Tibial artery (tissue), 4 donors: ENCODE results near the gene WDHD1.
A peak's percentile ranks its signal among the peaks of the same experiment; 100 is the strongest.
"Not testable (repeated sequence)": the region's sequence is repeated elsewhere in the genome, so short reads cannot be mapped to it uniquely, and the experiment has no call there.

Experiments used
- DNase-seq, 2 donors: peaks; one replicate each; pipeline ENCODE4 v3.0.0-alpha.2; 2019
- H3K27ac ChIP-seq, 2 donors: fragments of 200-600 bp; sonication (generic) in 1 of 2; 1 replicate in 1 of 2; 2 replicates in 1 of 2; pipeline ENCODE4 v1.5.1; 2018 to 2019; ENCODE audit warnings: mild to moderate bottlenecking in 1 of 2
- H3K27me3 ChIP-seq, 2 donors: fragments of 200-600 bp; sonication (generic) in 1 of 2; one replicate each; pipeline versions ENCODE4 v1.5.1 to v1.6.0; 2016 to 2019
- H3K36me3 ChIP-seq, 3 donors: fragments of 200-600 bp; sonication (generic) in 2 of 3; one replicate each; pipeline ENCODE4 v1.5.1; 2016 to 2019; ENCODE audit warnings: mild to moderate bottlenecking in 2 of 3
- H3K4me1 ChIP-seq, 4 donors: fragments of 200-600 bp; sonication (generic) in 2 of 4; 1 replicate in 3 of 4; 2 replicates in 1 of 4; pipeline ENCODE4 v1.5.1; 2016 to 2019
- H3K4me3 ChIP-seq, 2 donors: fragments of 200-600 bp; sonication (generic) in 1 of 2; 1 replicate in 1 of 2; 2 replicates in 1 of 2; pipeline ENCODE4 v1.5.1; 2018 to 2019; ENCODE audit warnings: mild to moderate bottlenecking in 2 of 2
- H3K9me3 ChIP-seq, 3 donors: fragments of 200-600 bp; sonication (generic) in 1 of 3; one replicate each; pipeline ENCODE4 v1.5.1; 2016 to 2019
- intact Hi-C: fragments of 100-400 bp; cut with DNase I; formaldehyde crosslinking; loops from one replicate; pipeline ENCODE4 v1.15.0; 2023; ENCODE audit warnings: low total_unique reads
- TF ChIP-seq, protein P1 (sequence below), 2 experiments: fragments of 200-600 bp in 1 of 2; fragments of 450-650 bp in 1 of 2; IDR thresholded peaks; one replicate each; pipeline ENCODE4 v1.5.1; 2017 to 2019; ENCODE audit warnings: antibody characterized with exemption in 2 of 2, mild to moderate bottlenecking in 1 of 2, moderate library complexity in 1 of 2

Gene WDHD1

DNA sequence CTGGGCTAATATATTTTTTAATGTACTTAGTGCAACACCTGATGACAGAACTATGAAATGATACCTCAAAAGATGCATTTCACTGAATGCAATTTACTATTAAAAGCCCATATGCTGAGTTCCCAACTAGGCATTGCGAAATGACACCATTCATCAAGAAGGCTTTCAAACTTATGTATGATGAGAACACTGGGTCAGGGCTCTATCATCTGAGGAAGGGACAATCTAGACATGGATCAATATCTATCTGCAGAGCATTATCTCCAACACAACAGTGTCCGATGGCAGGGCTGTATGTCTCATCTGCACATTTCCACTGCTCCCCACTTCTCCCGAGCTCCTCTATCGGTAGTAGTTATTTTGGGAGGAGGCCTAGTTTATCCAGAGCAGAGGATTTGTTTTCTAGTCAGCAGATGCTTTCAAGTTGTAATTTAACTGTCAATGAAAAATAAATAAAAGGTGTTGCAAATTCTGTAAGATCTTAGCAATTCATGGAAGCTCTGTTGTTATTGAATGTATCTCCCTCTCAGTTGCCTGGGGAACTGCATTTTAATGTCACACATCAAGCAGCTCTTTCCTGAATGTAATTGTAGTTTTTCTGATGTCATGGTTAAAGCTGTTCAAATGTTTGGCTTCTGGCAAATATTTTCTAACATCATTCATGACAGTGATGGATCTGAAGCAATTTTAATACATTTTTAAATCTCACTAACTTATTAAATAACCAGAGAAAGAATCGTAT, 116.9 kb downstream of the WDHD1 start:
- Histone ChIP-seq H3K4me1 (no peaks in the 10 kb centered on the region), H3K9me3 (no peaks in the 10 kb centered on the region), H3K36me3 (no peaks in the 10 kb centered on the region), H3K27ac (no peak overlapping the region), H3K27me3 (no peaks in the 10 kb centered on the region), H3K4me3 (no peak overlapping the region)
- TF ChIP-seq, protein P1, sequence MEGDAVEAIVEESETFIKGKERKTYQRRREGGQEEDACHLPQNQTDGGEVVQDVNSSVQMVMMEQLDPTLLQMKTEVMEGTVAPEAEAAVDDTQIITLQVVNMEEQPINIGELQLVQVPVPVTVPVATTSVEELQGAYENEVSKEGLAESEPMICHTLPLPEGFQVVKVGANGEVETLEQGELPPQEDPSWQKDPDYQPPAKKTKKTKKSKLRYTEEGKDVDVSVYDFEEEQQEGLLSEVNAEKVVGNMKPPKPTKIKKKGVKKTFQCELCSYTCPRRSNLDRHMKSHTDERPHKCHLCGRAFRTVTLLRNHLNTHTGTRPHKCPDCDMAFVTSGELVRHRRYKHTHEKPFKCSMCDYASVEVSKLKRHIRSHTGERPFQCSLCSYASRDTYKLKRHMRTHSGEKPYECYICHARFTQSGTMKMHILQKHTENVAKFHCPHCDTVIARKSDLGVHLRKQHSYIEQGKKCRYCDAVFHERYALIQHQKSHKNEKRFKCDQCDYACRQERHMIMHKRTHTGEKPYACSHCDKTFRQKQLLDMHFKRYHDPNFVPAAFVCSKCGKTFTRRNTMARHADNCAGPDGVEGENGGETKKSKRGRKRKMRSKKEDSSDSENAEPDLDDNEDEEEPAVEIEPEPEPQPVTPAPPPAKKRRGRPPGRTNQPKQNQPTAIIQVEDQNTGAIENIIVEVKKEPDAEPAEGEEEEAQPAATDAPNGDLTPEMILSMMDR (IDR thresholded peaks at IDR 0.05), result no peak
- intact Hi-C loops, result no loop called here
- DNase-seq, result no peak

GRCh38 chr14:54908973-54909372, 117.9 kb downstream of the WDHD1 start:
- H3K4me1 ChIP-seq, intact Hi-C loops, H3K27me3 ChIP-seq, H3K27ac ChIP-seq, DNase-seq, H3K36me3 ChIP-seq, H3K4me3 ChIP-seq, H3K9me3 ChIP-seq: not testable (repeated sequence)

DNA sequence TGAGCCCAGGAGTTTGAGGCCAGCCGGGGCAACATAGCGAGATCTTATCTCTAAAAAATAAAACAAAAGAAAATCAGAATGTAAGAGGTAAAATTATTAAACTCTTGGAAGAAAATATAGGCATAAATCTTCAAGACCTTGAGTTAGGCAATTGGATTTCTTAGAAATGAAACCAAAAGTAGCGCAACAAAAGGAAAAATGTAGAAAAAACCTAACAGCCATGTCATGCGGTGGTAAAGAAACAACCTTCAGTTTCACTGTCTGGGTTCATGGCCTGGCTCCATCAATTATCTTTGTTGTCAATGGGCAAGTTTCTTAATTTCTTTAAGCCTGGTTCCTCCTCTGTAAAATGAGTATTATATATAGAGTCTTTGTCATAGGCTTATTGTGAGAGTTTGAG, 118.7 kb downstream of the WDHD1 start:
- H3K27ac ChIP-seq, result no peak overlapping the region
- intact Hi-C loops, result no loop called here
- no peaks in the 10 kb centered on the region for H3K36me3 ChIP-seq
- H3K27me3 ChIP-seq, result no peaks in the 10 kb centered on the region
- no peaks in the 10 kb centered on the region for H3K9me3 ChIP-seq
- no peak overlapping the region for H3K4me3 ChIP-seq
- no peak for DNase-seq
- H3K4me1 ChIP-seq, result peaks cover 0 to 2% (median under 1%) of the 10 kb centered on the region in 4 donors
- TF ChIP-seq, protein P1 (IDR thresholded peaks at IDR 0.05), result no peak

GRCh38 chr14:54906075-54906474, 120.8 kb downstream of the WDHD1 start:
- H3K27me3 ChIP-seq, result peaks cover 0 to 6% of the 10 kb centered on the region in 2 donors

DNA sequence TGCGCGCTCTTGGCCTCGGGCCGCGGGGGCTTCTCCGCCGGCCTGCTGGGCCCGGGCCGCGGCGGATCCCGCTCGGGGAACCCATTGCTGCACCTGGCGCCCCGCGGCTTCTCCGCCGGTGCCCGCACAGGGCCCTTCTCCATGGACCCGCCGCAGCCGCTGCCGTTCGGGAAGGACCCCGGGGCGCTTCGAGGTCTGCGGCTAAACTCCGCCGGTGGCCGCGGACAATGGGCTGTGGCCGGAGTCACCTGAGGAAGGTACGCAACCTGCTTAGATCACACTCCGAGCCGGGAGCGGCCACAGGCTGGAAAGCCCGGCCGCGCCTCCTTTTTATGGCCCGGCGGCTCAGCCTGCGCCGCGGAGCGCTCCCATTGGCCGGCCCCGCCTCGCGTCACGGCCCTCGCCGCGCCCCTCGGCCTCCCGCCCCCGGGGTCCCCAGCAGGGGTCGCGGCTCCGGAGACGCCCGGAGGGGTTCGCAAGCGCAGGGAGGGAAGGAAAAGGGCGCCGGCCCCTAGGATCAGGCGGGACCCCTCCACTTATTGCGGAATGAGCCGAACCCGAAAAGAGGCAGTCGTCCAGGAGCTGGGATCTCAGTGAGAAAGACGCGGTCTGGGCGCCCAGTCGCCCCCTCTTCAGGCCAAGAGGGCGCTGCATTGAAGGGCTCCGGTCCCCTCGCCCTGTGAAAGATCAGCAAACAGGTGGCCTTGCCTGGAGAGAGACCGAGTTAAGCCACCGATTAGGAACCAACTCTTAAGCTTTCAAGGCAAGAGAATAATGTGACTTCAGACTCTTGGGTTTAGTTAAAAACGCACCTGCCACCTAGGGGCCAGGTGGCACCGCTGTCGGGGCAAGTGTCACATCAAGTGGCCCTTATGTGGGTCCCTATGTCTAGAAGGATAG, 124.1 kb downstream of the WDHD1 start, which contains the start of gene GCH1:
TSS of gene GCH1 (minus strand) at position 306 of the 900 bp plus-strand sequence. CDS start at position 143, 163 bp downstream.
- peak within 1 kb of the TSS; percentile 58 to 70 for H3K27ac ChIP-seq
- DNase-seq, result peak; percentile 53 to 75

More at GRCh38 chr14:54906075-54906474, 120.8 kb downstream of the WDHD1 start:
- no peaks in the 10 kb centered on the region for H3K9me3 ChIP-seq
- H3K4me3 ChIP-seq, result no peak overlapping the region
- no peak overlapping the region for H3K27ac ChIP-seq
- no peak for DNase-seq
- TF ChIP-seq, protein P1 (IDR thresholded peaks at IDR 0.05), result no peak
- intact Hi-C loops, result no loop called here
- H3K36me3 ChIP-seq, result no peaks in the 10 kb centered on the region
- H3K4me1 ChIP-seq, result peaks cover 0 to 20% (median 14%) of the 10 kb centered on the region in 4 donors

More for the DNA sequence above, 124.1 kb downstream of the WDHD1 start, which contains the start of gene GCH1:
- Histone ChIP-seq H3K27me3 (peaks cover 0 to 6% of the 10 kb centered on the region in 2 donors), H3K9me3 (no peaks in the 10 kb centered on the region), H3K36me3 (no peaks in the 10 kb centered on the region), H3K4me1 (peaks cover 0 to 21% (median 15%) of the 10 kb centered on the region in 4 donors), H3K4me3 (peak within 1 kb of the TSS; percentile 74 to 94)
- intact Hi-C loops, result no loop called here
- TF ChIP-seq, protein P1 (IDR thresholded peaks at IDR 0.05), result no peak
